MCF 10A (cell line): ENCODE data around the gene SLC2A14. TPM values are rescaled to one million over a fixed set of nuclear protein-coding genes. Genes with fewer than 3 reads are reported as not detected.
"Not testable (repeated sequence)": the region's sequence is repeated elsewhere in the genome, so short reads cannot be mapped to it uniquely, and the experiment has no call there.

ENCODE experiments used
- BruUV-seq: library from RNA; stranded (reverse); fragments of 400-500 nt; replicated peaks from 2 replicates; lab custom pipeline; 2021; lab: Mats Ljungman, UMichigan
- CTCF ChIA-PET: fragments of 300-600 bp; sonication (Branson Sonifier 250); formaldehyde crosslinking; extraction: SDS; loops from one replicate; lab custom pipeline; 2021; ENCODE audit warnings: antibody characterized with exemption, inconsistent platforms; lab: Yijun Ruan, JAX
- POLR2A ChIA-PET: fragments of 300-600, 350-650 bp; sonication (Branson Sonifier 250); formaldehyde crosslinking; extraction: SDS; loops from one replicate; lab custom pipeline; 2020; ENCODE audit warnings: antibody characterized with exemption, inconsistent platforms; lab: Yijun Ruan, JAX
- DNase-seq: peaks from one replicate; pipeline ENCODE4 v3.0.0-alpha.2; 2018; ENCODE audit not compliant: unreplicated experiment
- H3K27ac Mint-ChIP-seq: one replicate; pipeline ENCODE4 v1.8.0; 2022; ENCODE audit warnings: mild to moderate bottlenecking, low read depth, mixed read lengths; ENCODE audit not compliant: unreplicated experiment
- H3K27me3 Mint-ChIP-seq: one replicate; pipeline ENCODE4 v1.8.0; 2022; ENCODE audit warnings: mixed read lengths; ENCODE audit not compliant: insufficient read depth, unreplicated experiment
- H3K36me3 Mint-ChIP-seq: one replicate; pipeline ENCODE4 v1.8.0; 2022; ENCODE audit warnings: mild to moderate bottlenecking, moderate library complexity, mixed read lengths; ENCODE audit not compliant: insufficient read depth, unreplicated experiment
- H3K4me1 Mint-ChIP-seq: one replicate; pipeline ENCODE4 v1.8.0; 2022; ENCODE audit warnings: mixed read lengths; ENCODE audit not compliant: insufficient read depth, unreplicated experiment
- H3K4me3 Mint-ChIP-seq: one replicate; pipeline ENCODE4 v1.8.0; 2022; ENCODE audit warnings: mild to moderate bottlenecking, moderate library complexity, mixed read lengths; ENCODE audit not compliant: unreplicated experiment
- H3K9me3 Mint-ChIP-seq: one replicate; pipeline ENCODE4 v1.8.0; 2022; ENCODE audit warnings: mixed read lengths; ENCODE audit not compliant: unreplicated experiment
- intact Hi-C: fragments of 100-400 bp; cut with micrococcal nuclease; formaldehyde crosslinking; loops from 2 replicates; pipeline ENCODE4 v1.14.1; 2022
- total RNA-seq: library from RNA; stranded (reverse); gene quantifications from 2 replicates; pipeline ENCODE4 v1.2.3, GENCODE V29; 2022
- TF ChIP-seq, protein P1 (sequence below): fragments of 200-600 bp; IDR thresholded peaks from one replicate; pipeline ENCODE4 v1.8.0; 2022; ENCODE audit warnings: antibody characterized with exemption, mild to moderate bottlenecking; ENCODE audit not compliant: unreplicated experiment

SLC2A14 gene
- total RNA-seq, 1 experiment from 2014 or later: not detected

DNA sequence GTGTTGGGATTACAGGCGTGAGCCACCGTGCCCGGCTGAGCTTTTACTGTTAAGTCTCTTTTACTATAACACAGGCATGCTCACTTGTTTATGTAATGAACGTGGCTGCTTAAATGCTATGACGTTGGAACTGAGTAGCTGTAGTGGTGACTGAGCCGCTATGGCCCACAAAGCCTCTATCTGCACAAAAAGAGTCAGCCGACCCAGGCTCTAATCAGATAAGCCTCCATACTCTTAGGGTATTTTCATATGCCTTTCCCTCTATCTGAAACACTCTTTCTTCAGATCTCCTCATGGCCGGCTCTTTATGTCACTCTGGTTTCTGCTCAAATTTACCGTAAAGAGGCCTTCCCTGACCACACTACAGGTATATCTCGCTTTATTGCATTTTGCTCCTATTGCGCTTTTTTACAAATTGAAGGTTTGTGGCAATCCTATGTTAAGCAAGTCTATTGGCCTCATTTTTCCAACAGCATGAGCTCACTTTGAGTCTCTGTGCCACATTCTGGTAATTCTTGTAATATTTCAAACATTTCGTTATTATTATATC, 8.0 kb downstream of the SLC2A14 start:
- CTCF ChIA-PET: interaction anchor here (0.6 to 3.2 kb wide), 2 partner anchors 68 to 516 kb away, joined by 3 to 14 read pairs; no protein-coding TSS in a partner anchor

DNA sequence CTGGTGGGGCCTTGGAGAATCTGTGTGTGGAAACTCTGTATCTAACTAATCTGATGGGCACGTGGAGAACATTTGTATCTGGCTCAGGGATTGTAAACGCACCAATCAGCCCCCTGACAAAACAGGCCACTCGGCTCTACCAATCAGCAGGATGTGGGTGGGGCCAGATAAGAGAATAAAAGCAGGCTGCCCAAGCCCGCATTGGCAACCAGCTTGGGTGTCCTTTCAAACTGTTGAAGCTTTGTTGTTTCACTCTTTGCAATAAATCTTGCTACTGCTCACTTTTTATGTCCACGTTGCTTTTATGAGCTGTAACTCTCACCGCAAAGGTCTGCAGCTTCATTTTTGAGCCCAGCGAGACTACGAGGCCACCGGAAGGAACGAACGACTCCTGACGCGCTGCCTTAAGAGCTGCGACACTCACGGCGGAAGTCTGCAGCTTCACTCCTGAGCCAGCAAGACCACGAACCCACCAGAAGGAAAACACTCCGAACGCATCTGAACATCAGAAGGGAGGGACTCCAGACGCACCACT, 9.8 kb downstream of the SLC2A14 start:
- H3K36me3 Mint-ChIP-seq, DNase-seq, H3K27me3 Mint-ChIP-seq, H3K4me3 Mint-ChIP-seq, H3K9me3 Mint-ChIP-seq, BruUV-seq, H3K27ac Mint-ChIP-seq, intact Hi-C loops: not testable (repeated sequence)
- ChIA-PET POLR2A (interaction anchor here (0.6 kb wide), 2 partner anchors 22 to 164 kb away, joined by 3 to 4 read pairs; no protein-coding TSS in a partner anchor), CTCF (interaction anchor here (0.6 to 3.2 kb wide), 9 partner anchors 11 to 754 kb away, joined by 3 to 14 read pairs (median 5); partner anchors contain the start of gene C1RL)
- peaks cover 15% of the 10 kb centered on the region for H3K4me1 Mint-ChIP-seq

More for the DNA sequence above, 8.0 kb downstream of the SLC2A14 start:
- Mint-ChIP-seq H3K27me3 (no peaks in the 10 kb centered on the region), H3K4me3 (no peak overlapping the region), H3K9me3 (no peaks in the 10 kb centered on the region), H3K36me3 (no peaks in the 10 kb centered on the region), H3K27ac (no peak overlapping the region), H3K4me1 (peaks cover 20% of the 10 kb centered on the region)
- intact Hi-C loops: no loop called here
- TF ChIP-seq, protein P1, sequence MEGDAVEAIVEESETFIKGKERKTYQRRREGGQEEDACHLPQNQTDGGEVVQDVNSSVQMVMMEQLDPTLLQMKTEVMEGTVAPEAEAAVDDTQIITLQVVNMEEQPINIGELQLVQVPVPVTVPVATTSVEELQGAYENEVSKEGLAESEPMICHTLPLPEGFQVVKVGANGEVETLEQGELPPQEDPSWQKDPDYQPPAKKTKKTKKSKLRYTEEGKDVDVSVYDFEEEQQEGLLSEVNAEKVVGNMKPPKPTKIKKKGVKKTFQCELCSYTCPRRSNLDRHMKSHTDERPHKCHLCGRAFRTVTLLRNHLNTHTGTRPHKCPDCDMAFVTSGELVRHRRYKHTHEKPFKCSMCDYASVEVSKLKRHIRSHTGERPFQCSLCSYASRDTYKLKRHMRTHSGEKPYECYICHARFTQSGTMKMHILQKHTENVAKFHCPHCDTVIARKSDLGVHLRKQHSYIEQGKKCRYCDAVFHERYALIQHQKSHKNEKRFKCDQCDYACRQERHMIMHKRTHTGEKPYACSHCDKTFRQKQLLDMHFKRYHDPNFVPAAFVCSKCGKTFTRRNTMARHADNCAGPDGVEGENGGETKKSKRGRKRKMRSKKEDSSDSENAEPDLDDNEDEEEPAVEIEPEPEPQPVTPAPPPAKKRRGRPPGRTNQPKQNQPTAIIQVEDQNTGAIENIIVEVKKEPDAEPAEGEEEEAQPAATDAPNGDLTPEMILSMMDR: no peak
- no peak for DNase-seq
- POLR2A ChIA-PET: interaction anchor here (0.5 kb wide), 1 partner anchor 162 kb away, joined by 3 read pairs; no protein-coding TSS in a partner anchor
- BruUV-seq: no TSS peak

DNA sequence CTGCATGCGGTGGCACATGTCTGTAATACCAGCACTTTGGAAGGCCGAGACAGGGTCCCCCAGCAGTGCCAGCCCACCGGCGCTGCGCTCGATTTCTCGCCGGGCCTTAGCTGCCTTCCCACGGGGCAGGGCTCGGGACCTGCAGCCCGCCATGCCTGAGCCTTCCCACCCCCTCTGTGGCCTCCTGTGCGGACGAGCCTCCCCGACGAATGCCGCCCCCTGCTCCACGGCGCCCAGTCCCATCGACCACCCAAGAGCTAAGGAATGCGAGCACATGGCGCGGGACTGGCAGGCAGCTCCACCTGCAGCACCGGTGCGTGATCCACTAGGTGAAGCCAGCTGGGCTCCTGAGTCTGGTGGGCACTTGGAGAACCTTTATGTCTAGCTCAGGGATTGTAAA, 10.4 kb downstream of the SLC2A14 start:
- H3K27ac Mint-ChIP-seq, H3K27me3 Mint-ChIP-seq, H3K9me3 Mint-ChIP-seq, intact Hi-C loops, DNase-seq, BruUV-seq, H3K4me3 Mint-ChIP-seq, H3K36me3 Mint-ChIP-seq: not testable (repeated sequence)
- ChIA-PET CTCF (interaction anchor here (0.6 to 4.4 kb wide), 11 partner anchors 11 to 754 kb away, joined by 3 to 51 read pairs (median 5); partner anchors contain the start of gene C1RL), POLR2A (interaction anchor here (0.6 kb wide), 2 partner anchors 22 to 165 kb away, joined by 3 to 4 read pairs; no protein-coding TSS in a partner anchor)
- H3K4me1 Mint-ChIP-seq: peaks cover 15% of the 10 kb centered on the region

DNA sequence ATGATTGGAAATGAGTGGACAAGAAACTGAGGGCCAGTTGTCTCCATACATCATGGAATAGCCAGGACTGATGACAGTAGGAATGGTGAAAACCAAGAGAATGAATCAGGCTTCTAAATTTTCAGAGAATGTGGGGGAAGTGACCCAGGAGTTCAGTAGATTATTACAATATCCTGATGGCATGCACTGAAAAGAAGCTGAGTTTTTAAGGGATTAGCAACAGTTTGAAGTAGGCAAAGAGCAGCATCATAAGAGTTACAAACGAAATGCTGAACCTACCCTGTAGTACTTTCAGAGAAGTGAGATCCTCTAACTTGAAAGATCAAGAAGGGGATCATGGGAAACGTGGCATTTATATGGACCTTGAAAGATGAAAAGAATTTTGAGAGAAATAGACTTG, 13.2 kb downstream of the SLC2A14 start:
- DNase-seq: no peak
- TF ChIP-seq, protein P1: no peak
- Mint-ChIP-seq H3K4me3 (no peak overlapping the region), H3K4me1 (peaks cover 15% of the 10 kb centered on the region), H3K27me3 (no peaks in the 10 kb centered on the region), H3K36me3 (no peaks in the 10 kb centered on the region), H3K9me3 (no peaks in the 10 kb centered on the region), H3K27ac (peak overlapping the region; percentile 20)
- POLR2A ChIA-PET: interaction anchor here (0.6 to 2.1 kb wide), 3 partner anchors 57 to 218 kb away, joined by 3 to 8 read pairs (median 3); no protein-coding TSS in a partner anchor
- intact Hi-C loops: no loop called here
- no TSS peak for BruUV-seq
- CTCF ChIA-PET: interaction anchor here (0.5 to 4.4 kb wide), 21 partner anchors 8 to 379 kb away, joined by 3 to 51 read pairs (median 3); no protein-coding TSS in a partner anchor

DNA sequence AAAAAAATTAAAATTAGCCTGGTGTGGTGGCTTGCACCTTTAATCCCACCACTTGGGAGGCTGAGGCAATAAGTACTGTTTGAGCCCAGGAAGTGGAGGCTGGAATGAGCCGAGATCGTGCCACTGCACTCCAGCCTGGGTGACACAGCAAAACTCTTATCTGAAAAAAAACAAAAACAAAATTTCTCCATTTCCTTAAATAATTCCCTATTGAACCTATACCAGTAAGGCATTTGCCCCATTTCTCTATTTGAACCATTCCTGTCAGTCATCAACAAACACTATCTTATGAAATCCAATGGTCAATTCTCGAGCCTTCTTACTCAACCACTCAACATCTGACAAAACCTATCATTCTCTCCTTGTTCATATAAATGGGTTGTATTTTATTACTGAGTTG, 14.7 kb downstream of the SLC2A14 start:
- no peaks in the 10 kb centered on the region for H3K9me3 Mint-ChIP-seq
- intact Hi-C loops: no loop called here
- BruUV-seq: no TSS peak
- DNase-seq: no peak
- CTCF ChIA-PET: interaction anchor here (0.6 to 4.4 kb wide), 5 partner anchors 49 to 137 kb away, joined by 3 to 51 read pairs (median 7); no protein-coding TSS in a partner anchor
- peaks cover 15% of the 10 kb centered on the region for H3K4me1 Mint-ChIP-seq
- no peak overlapping the region for H3K4me3 Mint-ChIP-seq
- H3K36me3 Mint-ChIP-seq: no peaks in the 10 kb centered on the region
- no peak overlapping the region for H3K27ac Mint-ChIP-seq
- POLR2A ChIA-PET: interaction anchor here (0.6 kb wide), 1 partner anchor 22 kb away, joined by 3 read pairs; no protein-coding TSS in a partner anchor
- TF ChIP-seq, protein P1: no peak
- no peaks in the 10 kb centered on the region for H3K27me3 Mint-ChIP-seq
